Inferior parietal cortex (tissue), 1 donor: ENCODE results near the gene ALPK3.

ENCODE experiments used
- DNase-seq: peaks from one replicate; pipeline ENCODE4 v3.0.0-alpha.2; 2016; ENCODE audit errors: extremely low spot score

ALPK3 gene

DNA sequence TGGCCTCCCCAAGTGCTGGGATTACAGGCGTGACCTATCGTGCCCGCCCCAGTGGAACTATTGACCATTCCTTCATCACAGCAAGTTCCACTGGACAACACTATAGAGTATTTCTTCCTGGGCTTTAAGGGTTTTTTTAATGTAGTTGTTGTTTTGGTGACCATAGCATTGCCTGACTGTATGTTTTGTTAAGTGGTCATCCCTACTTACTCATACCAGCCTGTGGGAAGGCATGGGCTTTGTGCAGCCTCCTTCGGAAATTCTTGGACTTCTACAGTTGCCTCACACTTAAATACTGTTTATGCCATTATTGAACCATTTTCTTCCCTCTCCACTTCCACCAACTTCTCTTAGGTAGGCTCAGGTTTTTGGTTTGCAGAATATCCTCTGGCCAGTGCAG, 19.9 kb upstream of the ALPK3 start:
- DNase-seq, result no peak

GRCh38 chr15:84797801-84798200, 19.4 kb upstream of the ALPK3 start:
- no peak for DNase-seq

- DNase-seq, result no peak
Measured at GRCh38 chr15:84798436-84798946, 18.7 kb upstream of the ALPK3 start.

GRCh38 chr15:84799511-84800187, 17.5 kb upstream of the ALPK3 start:
- no peak for DNase-seq

- no peak for DNase-seq
Measured at GRCh38 chr15:84800365-84800806, 16.8 kb upstream of the ALPK3 start.

- DNase-seq, result no peak
Measured at GRCh38 chr15:84804005-84804900, 12.9 kb upstream of the ALPK3 start.

DNA sequence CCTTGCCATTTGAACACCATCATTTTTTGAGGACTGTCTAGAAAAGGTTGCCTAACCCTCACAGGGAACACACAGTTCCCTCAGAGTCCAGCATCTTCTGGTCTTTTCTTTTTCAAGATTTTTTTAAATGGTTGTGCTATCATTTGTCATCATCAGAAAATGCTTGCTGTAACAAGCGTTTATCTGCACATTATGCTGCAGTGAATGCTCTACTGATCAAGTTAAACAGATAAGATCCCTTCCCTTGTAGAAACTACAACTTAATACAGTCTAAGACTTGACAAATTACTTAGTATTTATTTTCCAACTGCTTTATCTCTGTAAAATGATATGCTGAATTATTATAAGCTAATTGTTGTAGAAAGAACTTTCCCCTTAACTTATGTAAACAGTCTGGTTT, 11.9 kb upstream of the ALPK3 start:
- DNase-seq, result no peak

DNA sequence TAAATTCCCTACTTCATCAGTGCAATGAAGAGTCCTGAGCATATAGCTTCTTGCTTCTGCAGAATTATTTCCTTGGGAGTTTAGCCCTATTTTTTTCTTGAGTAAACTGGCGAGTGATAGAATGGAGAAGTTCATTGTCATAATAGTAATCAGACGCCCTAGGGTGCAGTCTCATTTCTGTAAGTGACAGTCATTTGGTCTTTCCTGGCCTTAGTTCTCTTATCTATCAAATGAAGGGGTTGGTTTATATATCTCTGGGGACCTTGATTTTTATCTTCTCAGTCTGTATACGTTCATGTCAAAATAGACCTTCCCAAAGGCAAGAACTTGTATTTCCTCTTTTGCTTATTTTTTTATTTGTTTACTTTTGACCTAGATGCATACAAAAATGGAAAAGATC, 9.9 kb upstream of the ALPK3 start:
- no peak for DNase-seq

DNA sequence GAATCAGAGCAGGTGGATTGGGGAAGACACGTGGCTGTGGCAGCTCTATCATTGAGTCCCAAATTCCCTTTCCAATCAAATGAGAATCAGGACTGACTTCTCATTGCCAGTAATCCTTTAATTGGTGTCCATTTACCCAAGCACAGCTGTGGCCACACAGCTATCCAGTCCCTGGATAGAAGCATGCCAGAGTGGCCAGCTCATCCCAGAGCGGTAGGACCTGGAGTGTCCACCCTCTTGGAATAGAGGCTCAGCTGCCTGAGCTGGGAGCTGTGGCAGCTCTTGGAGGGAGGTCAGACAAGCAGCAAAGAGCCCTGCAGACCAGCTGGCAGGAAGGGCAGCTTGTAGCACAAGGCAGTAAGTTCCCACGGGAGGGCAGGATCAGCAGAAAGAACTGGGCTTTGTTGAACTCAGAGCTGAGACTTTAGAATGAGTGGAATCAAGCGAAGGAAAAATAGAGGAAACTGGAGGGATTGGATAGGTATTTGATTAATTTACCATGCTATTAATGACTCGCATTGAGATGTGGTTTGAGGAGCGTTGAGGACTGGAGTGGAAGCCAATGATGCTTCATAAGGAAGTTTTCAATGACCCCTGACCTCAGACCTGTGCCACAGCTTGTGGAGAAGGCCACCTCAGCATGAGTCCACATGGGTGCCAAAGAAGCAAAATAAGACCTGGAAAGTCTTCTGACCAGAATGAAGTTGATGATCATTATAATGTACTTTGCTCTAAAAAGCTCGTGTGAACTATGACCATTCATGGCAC, 6.9 kb upstream of the ALPK3 start:
- DNase-seq, result no peak

- no peak for DNase-seq
Measured at GRCh38 chr15:84811151-84811550, 6.0 kb upstream of the ALPK3 start.

DNA sequence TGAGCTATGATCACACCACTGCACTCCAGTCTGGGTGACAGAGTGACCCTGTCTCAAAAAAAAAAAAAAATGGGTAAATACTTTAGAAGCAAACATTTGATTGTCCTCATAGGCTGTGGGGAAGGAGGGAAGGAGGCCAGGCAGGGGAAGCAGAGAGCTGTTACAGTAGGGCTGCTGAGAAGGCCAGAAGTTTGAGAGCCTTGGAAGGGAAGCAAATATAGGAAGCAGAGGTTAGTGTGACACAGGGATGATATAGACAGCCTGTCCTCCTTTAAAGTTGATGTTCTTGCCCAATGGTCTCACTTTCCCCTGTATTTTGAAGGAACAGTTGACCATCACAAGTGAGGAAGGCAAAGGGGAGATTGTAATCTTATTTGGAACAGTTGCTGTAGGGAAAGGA, 5.3 kb upstream of the ALPK3 start:
- no peak for DNase-seq

DNA sequence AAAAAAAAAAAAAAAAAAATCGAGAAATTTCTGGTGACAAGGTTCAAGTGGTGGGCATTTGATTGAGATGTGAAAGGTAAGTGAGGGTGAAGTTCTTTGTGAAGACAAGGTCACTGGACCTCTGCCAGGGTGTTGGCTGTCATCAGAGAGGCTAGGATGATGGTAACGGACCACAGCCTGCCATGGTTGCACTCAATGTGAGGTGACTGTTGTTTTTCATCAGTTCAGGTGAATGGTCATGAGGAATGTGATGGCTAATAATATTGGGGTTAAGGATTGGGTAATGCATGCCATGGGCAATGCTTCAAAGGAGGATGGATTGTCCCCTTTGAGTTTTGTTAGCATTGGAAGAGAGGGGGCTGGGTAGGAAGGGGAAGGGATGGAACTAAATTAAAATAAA, 4.3 kb upstream of the ALPK3 start:
- DNase-seq, result no peak

DNA sequence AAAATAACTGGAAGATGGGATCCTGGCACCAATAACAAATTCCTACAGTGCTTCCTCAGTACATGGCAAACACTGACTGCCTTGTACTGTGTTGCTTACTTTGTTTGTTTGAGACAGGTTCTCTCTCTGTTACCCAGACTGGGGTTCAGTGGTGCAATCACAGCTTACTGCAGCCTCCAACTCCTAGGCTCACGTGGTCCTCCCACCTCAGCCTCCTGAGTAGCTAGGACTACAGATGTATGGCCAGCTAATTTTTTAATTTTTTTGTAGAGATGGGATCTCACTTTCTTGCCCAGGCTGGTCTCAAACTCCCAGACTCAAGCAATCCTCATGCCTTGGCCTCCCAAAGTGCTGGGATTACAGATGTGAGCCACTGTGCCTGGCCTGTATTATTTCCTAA, 3.7 kb upstream of the ALPK3 start:
- no peak for DNase-seq

DNA sequence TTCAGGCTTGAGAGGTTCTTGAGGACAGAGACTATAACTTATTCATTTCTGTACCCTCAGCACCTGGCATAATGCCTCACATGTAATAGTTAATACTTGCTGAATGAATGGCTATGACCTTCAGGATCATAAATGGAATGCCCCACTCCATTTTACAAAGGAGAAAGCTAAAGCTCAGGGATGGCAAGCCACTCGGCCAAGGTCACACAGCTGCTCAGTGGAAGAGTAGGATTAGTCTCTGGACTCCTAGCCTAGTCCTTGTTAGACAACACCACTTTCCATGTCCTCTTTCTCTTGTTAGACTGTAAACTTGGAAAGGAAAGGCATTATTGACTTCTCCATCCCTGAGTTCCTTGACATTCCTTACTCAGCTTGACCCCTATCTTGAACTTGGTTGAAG, 3.2 kb upstream of the ALPK3 start:
- no peak for DNase-seq

GRCh38 chr15:84814916-84815315, 2.2 kb upstream of the ALPK3 start:
- no peak for DNase-seq

DNA sequence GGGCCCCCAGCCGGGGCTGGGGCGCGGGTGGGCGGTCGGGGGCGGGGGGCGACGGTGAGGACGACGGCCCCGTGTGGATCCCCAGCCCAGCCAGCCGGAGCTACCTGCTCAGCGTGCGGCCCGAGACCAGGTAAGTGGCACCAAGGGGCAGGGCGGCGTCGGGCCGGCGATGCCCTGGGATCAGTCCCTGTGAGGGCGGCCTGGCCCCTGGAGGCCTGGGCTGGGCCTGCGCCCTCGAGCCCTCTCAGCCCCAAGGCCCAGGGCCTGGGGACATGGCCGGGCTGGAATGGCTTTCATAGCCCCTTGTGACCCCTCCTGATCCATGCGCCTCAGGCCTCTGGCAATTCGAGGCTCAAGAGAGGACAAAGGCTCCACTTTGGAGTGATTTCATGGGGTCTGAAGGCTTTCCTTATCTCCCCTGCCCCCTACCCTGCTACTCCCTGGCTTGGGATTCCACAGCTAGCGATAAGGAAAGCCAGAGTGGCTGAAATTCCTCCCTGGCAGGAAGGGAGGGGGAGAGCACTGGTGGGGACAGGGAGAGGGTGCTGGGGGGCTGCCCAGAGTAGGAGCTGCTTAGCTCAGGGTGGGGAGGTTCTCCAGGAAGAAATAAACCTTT, 418 bp downstream of the ALPK3 start:
- no peak for DNase-seq

DNA sequence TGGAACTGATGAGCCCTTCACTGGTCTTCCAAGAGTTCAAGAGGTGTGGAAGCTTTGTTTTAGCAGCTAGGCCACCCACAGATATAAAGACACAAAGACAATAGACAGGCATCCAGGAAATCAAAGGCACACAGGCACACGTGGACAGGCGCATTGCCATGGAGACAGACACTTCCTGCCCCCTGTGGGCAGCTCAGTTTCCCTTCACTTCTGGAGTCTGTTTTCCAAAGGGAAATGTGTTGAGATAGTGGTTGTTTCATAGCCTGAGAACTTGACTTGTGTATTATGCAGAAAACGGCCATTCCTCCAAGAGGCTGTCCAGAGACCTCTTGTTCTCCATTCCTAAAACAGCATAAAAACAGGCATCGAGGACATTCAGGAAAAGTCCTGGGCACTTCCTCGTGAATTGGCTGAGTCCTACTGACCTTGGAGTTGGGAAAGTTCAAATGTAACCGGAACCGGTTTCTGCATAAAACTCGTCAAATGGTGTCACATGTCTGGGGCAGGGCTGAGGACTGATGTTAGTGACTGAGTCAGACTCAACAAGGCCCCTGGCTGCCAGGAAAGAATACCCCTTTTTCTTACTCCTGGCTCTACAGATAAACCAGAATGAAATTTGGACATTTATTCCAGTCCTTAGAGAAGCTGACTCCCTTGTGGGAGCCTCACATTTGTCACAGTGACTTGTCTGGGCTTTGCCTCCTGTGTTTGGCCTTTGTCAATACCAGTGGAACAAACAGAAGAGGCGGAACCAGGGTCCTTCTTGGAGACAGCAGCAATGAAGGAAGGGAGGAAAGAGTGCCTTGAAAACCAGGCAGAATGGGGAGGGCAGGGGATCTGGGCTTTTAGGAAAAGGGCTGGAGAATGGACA, 1.3 kb downstream of the ALPK3 start:
- DNase-seq, result no peak

- DNase-seq, result no peak
Measured at GRCh38 chr15:84819291-84819768, 2.2 kb downstream of the ALPK3 start.

GRCh38 chr15:84819791-84820190, 2.6 kb downstream of the ALPK3 start:
- no peak for DNase-seq

DNA sequence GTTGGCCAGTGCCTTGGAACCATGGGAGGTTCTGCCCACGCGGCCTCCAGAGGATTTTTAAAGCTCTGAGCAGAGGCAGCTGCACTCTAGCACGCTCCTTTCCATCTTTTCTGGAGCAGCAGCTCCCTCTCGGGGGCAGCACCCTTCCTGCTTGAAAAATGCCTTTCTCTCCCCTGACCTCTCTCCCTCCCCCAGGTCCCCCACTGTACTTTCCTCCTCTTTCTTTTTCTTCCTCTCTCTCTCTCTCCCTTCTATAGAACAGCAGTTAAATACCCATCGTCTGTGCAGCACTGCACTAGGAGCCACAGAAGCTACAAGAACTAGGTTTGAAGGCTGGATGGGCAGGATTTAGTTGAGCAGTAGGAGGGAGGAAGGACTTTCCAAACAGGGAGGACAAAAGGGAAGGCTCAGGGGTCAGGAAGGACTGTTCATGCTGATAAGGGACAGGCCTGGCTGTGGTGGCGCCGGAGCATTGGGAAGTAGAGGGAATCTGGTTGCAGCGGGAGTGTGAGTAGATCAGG, 4.4 kb downstream of the ALPK3 start:
- DNase-seq, result no peak
